Muscle layer of duodenum (tissue), 2 donors: Measurements from ENCODE around the gene NTF4.

Experiments
- H3K27ac ChIP-seq: one replicate; pipeline ENCODE4 v1.7.0; 2013; ENCODE audit warnings: mild to moderate bottlenecking, low read length
- H3K27me3 ChIP-seq: one replicate; pipeline ENCODE4 v1.7.0; 2013; ENCODE audit warnings: low read depth, mild to moderate bottlenecking, control low read depth, low read length
- H3K36me3 ChIP-seq, 2 donors: one replicate each; pipeline ENCODE4 v1.7.0; 2013; ENCODE audit warnings: low read length in 2 of 2, control low read depth in 1 of 2, mild to moderate bottlenecking in 1 of 2; ENCODE audit not compliant: insufficient read depth in 2 of 2, control insufficient read depth in 1 of 2
- H3K4me1 ChIP-seq, 2 donors: one replicate each; pipeline ENCODE4 v1.7.0; 2013; ENCODE audit warnings: low read length in 2 of 2, mild to moderate bottlenecking in 2 of 2, control low read depth in 1 of 2, moderate library complexity in 1 of 2; ENCODE audit not compliant: insufficient read depth in 2 of 2, control insufficient read depth in 1 of 2
- H3K4me3 ChIP-seq, 2 donors: one replicate each; pipeline ENCODE4 v1.7.0; 2013; ENCODE audit warnings: low read length in 2 of 2, low read depth in 1 of 2, mild to moderate bottlenecking in 1 of 2
- H3K9me3 ChIP-seq, 2 donors: one replicate each; pipeline ENCODE4 v1.7.0; 2013; ENCODE audit warnings: low read length in 2 of 2, control low read depth in 1 of 2, mild to moderate bottlenecking in 1 of 2; ENCODE audit not compliant: control insufficient read depth in 1 of 2
- donor health status: healthy.

NTF4 gene

GRCh38 chr19:49103331-49104085 is 38.9 kb upstream of the NTF4 start:
- Histone ChIP-seq H3K36me3 (peaks cover 54 to 84% of the 10 kb centered on the region in 2 donors), H3K4me1 (peaks cover 0 to 3% of the 10 kb centered on the region in 2 donors), H3K27ac (no peak overlapping the region)

GRCh38 chr19:49102303-49102702 is 37.7 kb upstream of the NTF4 start:
- Histone ChIP-seq H3K4me1 (peaks cover 0 to 15% of the 10 kb centered on the region in 2 donors), H3K9me3 (no peaks in the 10 kb centered on the region), H3K36me3 (peaks cover 63 to 77% of the 10 kb centered on the region in 2 donors), H3K27ac (no peak overlapping the region), H3K4me3 (no peak overlapping the region), H3K27me3 (no peaks in the 10 kb centered on the region)

More at GRCh38 chr19:49103331-49104085, 38.9 kb upstream of the NTF4 start:
- Histone ChIP-seq H3K27me3 (no peaks in the 10 kb centered on the region), H3K9me3 (no peaks in the 10 kb centered on the region), H3K4me3 (no peak overlapping the region)

- no peak overlapping the region for H3K27ac ChIP-seq
- no peak overlapping the region for H3K4me3 ChIP-seq
- H3K9me3 ChIP-seq: no peaks in the 10 kb centered on the region
- no peaks in the 10 kb centered on the region for H3K27me3 ChIP-seq
- H3K4me1 ChIP-seq: peaks cover 0 to 15% of the 10 kb centered on the region in 2 donors
- peaks cover 60 to 66% of the 10 kb centered on the region in 2 donors for H3K36me3 ChIP-seq
Measured at GRCh38 chr19:49101160-49101559, 36.5 kb upstream of the NTF4 start.

- peaks cover 0 to 22% of the 10 kb centered on the region in 2 donors for H3K4me1 ChIP-seq
- no peaks in the 10 kb centered on the region for H3K27me3 ChIP-seq
- H3K9me3 ChIP-seq: no peaks in the 10 kb centered on the region
- H3K27ac ChIP-seq: no peak overlapping the region
- H3K4me3 ChIP-seq: no peak overlapping the region
- H3K36me3 ChIP-seq: peaks cover 53 to 57% of the 10 kb centered on the region in 2 donors
Measured at GRCh38 chr19:49098795-49099194, 34.2 kb upstream of the NTF4 start.

GRCh38 chr19:49097453-49098288 is 33.1 kb upstream of the NTF4 start:
- Histone ChIP-seq H3K4me3 (no peak overlapping the region), H3K9me3 (no peaks in the 10 kb centered on the region), H3K27ac (no peak overlapping the region), H3K4me1 (peaks cover 0 to 22% of the 10 kb centered on the region in 2 donors), H3K27me3 (no peaks in the 10 kb centered on the region), H3K36me3 (peaks cover 45 to 50% of the 10 kb centered on the region in 2 donors)

- Histone ChIP-seq H3K36me3 (peaks cover 50 to 54% of the 10 kb centered on the region in 2 donors), H3K27ac (no peak overlapping the region), H3K9me3 (no peaks in the 10 kb centered on the region), H3K27me3 (no peaks in the 10 kb centered on the region), H3K4me3 (no peak overlapping the region), H3K4me1 (peaks cover 0 to 22% of the 10 kb centered on the region in 2 donors)
Measured at GRCh38 chr19:49094505-49095482, 30.2 kb upstream of the NTF4 start.

- no peaks in the 10 kb centered on the region for H3K9me3 ChIP-seq
- H3K27me3 ChIP-seq: no peaks in the 10 kb centered on the region
- H3K36me3 ChIP-seq: peaks cover 41 to 43% of the 10 kb centered on the region in 2 donors
- H3K27ac ChIP-seq: no peak overlapping the region
- no peak overlapping the region for H3K4me3 ChIP-seq
- H3K4me1 ChIP-seq: peaks cover 4 to 13% of the 10 kb centered on the region in 2 donors
Measured at GRCh38 chr19:49092686-49093085, 28.1 kb upstream of the NTF4 start.

GRCh38 chr19:49091391-49092038 is 26.9 kb upstream of the NTF4 start:
- no peak overlapping the region for H3K4me3 ChIP-seq
- peaks cover 33 to 43% of the 10 kb centered on the region in 2 donors for H3K36me3 ChIP-seq
- peaks cover 5 to 21% of the 10 kb centered on the region in 2 donors for H3K4me1 ChIP-seq
- H3K27ac ChIP-seq: no peak overlapping the region
- H3K9me3 ChIP-seq: no peaks in the 10 kb centered on the region
- no peaks in the 10 kb centered on the region for H3K27me3 ChIP-seq

- Histone ChIP-seq H3K4me3 (peak overlapping the region; percentile 97 to 99), H3K36me3 (peaks cover 16 to 20% of the 10 kb centered on the region in 2 donors), H3K4me1 (peaks cover 9 to 21% of the 10 kb centered on the region in 2 donors), H3K9me3 (no peaks in the 10 kb centered on the region), H3K27ac (peak overlapping the region; percentile 69), H3K27me3 (no peaks in the 10 kb centered on the region)
Measured at GRCh38 chr19:49086296-49086695, 21.7 kb upstream of the NTF4 start.

GRCh38 chr19:49085868-49086232 is 21.2 kb upstream of the NTF4 start:
- peak overlapping the region; percentile 69 for H3K27ac ChIP-seq
- H3K36me3 ChIP-seq: peaks cover 14 to 16% of the 10 kb centered on the region in 2 donors
- no peaks in the 10 kb centered on the region for H3K27me3 ChIP-seq
- H3K4me1 ChIP-seq: peaks cover 9 to 21% of the 10 kb centered on the region in 2 donors
- no peaks in the 10 kb centered on the region for H3K9me3 ChIP-seq
- H3K4me3 ChIP-seq: peak overlapping the region; percentile 97 to 99
